Common myeloid progenitor, CD34-positive (primary cell): ENCODE data around the gene GJC1.

Source experiments
- CTCF ChIA-PET: fragments of 350-600 bp; sonication (Branson Sonifier 250); formaldehyde crosslinking; loops from one replicate; lab custom pipeline; 2021; ENCODE audit warnings: antibody characterized with exemption; lab: Charles Lee
- POLR2A ChIA-PET: fragments of 350-600 bp; sonication (Branson Sonifier 250); formaldehyde crosslinking; loops from one replicate; lab custom pipeline; 2021; ENCODE audit warnings: antibody characterized with exemption; lab: Charles Lee
- DNase-seq, 3 donors: peaks; one replicate each; pipeline versions ENCODE4 v3.0.0 to v3.0.0-alpha.2; 2013
- H3K27ac ChIP-seq, 2 experiments: 1 replicate in 1 of 2; 2 replicates in 1 of 2; pipeline ENCODE4 v1.7.0; 2013; ENCODE audit warnings: inconsistent platforms in 2 of 2, low read length in 2 of 2, mild to moderate bottlenecking in 2 of 2, low read depth in 1 of 2, moderate library complexity in 1 of 2; ENCODE audit not compliant: severe bottlenecking in 2 of 2, insufficient read depth in 1 of 2, poor library complexity in 1 of 2
- H3K27me3 ChIP-seq, 5 experiments: replicated peaks in 2 of 5; 1 replicate in 3 of 5; 2 replicates in 2 of 5; pipeline versions ENCODE4 v1.6.1 to v1.7.0; 2013; ENCODE audit warnings: low read length in 4 of 5, mild to moderate bottlenecking in 2 of 5, moderate library complexity in 2 of 5, inconsistent platforms in 1 of 5; ENCODE audit not compliant: insufficient read depth in 5 of 5, control insufficient read depth in 4 of 5
- H3K36me3 ChIP-seq, 4 experiments: 1 replicate in 2 of 4; 2 replicates in 2 of 4; pipeline versions ENCODE4 v1.6.1 to v1.7.0; 2013; ENCODE audit warnings: low read length in 3 of 4, control low read depth in 1 of 4, mild to moderate bottlenecking in 1 of 4; ENCODE audit not compliant: control insufficient read depth in 4 of 4, insufficient read depth in 4 of 4
- H3K4me1 ChIP-seq, 4 experiments: 1 replicate in 3 of 4; 2 replicates in 1 of 4; pipeline versions ENCODE4 v1.6.1 to v1.7.1; 2013; ENCODE audit warnings: low read length in 3 of 4, mild to moderate bottlenecking in 3 of 4, control low read depth in 1 of 4, inconsistent platforms in 1 of 4, moderate library complexity in 1 of 4; ENCODE audit not compliant: control insufficient read depth in 4 of 4, insufficient read depth in 4 of 4; ENCODE audit errors: control extremely low read depth in 1 of 4
- H3K4me3 ChIP-seq, 7 experiments: 1 replicate in 4 of 7; 2 replicates in 3 of 7; pipeline versions ENCODE4 v1.5.1 to v1.7.0; 2013; ENCODE audit warnings: mild to moderate bottlenecking in 7 of 7, low read length in 6 of 7, moderate library complexity in 6 of 7, inconsistent platforms in 2 of 7, low read depth in 2 of 7, control low read depth in 1 of 7; ENCODE audit not compliant: insufficient read depth in 4 of 7, control insufficient read depth in 1 of 7; ENCODE audit errors: extremely low read depth in 1 of 7
- H3K9me3 ChIP-seq, 5 experiments: 1 replicate in 4 of 5; 2 replicates in 1 of 5; pipeline versions ENCODE4 v1.6.1 to v1.7.1; 2013; ENCODE audit warnings: low read length in 4 of 5, mild to moderate bottlenecking in 2 of 5, inconsistent platforms in 1 of 5, low read depth in 1 of 5, moderate library complexity in 1 of 5; ENCODE audit not compliant: control insufficient read depth in 4 of 5, insufficient read depth in 2 of 5; ENCODE audit errors: control extremely low read depth in 1 of 5
- WGBS: methylation state at CpG from one replicate; pipeline ENCODE4 v1.1.5; 2013; ENCODE audit not compliant: insufficient coverage; 5-methylcytosine and 5-hydroxymethylcytosine counted together

The GJC1 gene

DNA sequence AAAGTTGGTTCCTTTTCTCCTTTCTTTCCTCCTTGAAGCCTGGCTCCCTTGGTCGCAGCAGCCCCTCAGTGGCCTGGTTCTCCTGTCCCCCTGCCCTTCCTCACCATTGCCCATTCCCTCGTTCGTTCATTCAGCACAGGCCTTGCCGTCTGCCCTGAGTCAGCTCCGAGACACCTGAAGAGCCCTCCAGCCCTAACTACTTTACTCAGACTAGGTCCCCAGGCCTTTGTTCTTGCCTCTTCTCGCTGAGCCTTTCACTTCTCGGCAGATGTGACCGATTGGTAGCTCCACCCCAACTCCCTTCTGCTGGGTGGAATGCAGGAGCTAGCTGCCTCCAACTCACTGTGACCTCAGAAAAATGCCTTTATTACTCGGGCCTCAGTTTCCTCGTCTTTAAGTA, 78.3 kb downstream of the GJC1 start:
- Histone ChIP-seq H3K4me3 (no peak overlapping the region), H3K27ac (no peak overlapping the region), H3K9me3 (no peaks in the 10 kb centered on the region), H3K36me3 (peaks cover 2 to 47% (median 28%) of the 10 kb centered on the region in 4 experiments), H3K4me1 (no peaks in the 10 kb centered on the region), H3K27me3 (peaks cover 0 to under 1% (median 0%) of the 10 kb centered on the region in 5 experiments)
- ChIA-PET POLR2A (no interaction called here), CTCF (interaction anchor here (0.5 kb wide), 1 partner anchor 109 kb away, joined by 5 read pairs; no protein-coding TSS in a partner anchor)
- DNase-seq, result no peak
- 99% methylated on average over 10 of the region's 10 CpGs for WGBS

DNA sequence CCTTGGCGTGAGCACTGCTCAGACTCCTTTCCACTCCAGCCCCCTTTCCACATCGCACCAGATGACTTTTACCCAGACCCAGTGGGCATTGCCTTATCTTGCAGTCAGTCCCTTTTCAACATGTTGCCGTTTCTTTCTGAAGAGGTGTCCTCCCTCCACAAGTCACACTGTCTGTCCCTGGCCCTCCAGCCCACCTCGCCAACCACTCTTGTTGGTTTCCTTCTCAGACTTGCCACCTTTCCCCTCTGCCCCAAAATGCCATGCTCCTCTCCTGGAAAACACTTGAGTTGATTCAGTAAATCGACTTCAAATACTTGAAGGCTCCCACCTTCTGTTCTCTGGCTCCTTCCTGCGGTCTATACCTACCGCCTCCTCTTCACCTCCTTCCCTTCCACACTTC, 78.8 kb downstream of the GJC1 start:
- Histone ChIP-seq H3K27ac (no peak overlapping the region), H3K27me3 (no peaks in the 10 kb centered on the region), H3K36me3 (peaks cover 3 to 48% (median 29%) of the 10 kb centered on the region in 4 experiments), H3K9me3 (no peaks in the 10 kb centered on the region), H3K4me3 (no peak overlapping the region), H3K4me1 (no peaks in the 10 kb centered on the region)
- DNase-seq, result no peak
- WGBS, result 93% methylated on average over 7 of the region's 7 CpGs
- CTCF ChIA-PET, result no interaction called here
- POLR2A ChIA-PET, result no interaction called here

DNA sequence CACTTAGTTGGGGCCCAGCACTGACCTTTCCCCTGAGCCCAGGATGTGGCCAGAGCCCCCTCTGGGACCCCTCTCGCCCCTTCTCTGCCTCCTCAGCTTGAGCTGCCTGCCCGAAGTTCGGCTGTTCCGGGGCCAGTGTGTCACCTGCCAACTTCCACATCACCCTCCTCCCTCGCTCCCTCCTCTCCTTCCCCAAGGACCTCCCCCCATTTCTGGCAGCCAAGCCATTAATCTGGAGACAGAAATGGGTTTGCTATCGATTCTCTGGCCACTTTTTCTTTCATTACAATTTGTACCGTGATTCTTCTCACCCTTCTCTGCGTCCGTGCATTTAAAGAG, 80.1 kb downstream of the GJC1 start:
- CTCF ChIA-PET, result no interaction called here

DNA sequence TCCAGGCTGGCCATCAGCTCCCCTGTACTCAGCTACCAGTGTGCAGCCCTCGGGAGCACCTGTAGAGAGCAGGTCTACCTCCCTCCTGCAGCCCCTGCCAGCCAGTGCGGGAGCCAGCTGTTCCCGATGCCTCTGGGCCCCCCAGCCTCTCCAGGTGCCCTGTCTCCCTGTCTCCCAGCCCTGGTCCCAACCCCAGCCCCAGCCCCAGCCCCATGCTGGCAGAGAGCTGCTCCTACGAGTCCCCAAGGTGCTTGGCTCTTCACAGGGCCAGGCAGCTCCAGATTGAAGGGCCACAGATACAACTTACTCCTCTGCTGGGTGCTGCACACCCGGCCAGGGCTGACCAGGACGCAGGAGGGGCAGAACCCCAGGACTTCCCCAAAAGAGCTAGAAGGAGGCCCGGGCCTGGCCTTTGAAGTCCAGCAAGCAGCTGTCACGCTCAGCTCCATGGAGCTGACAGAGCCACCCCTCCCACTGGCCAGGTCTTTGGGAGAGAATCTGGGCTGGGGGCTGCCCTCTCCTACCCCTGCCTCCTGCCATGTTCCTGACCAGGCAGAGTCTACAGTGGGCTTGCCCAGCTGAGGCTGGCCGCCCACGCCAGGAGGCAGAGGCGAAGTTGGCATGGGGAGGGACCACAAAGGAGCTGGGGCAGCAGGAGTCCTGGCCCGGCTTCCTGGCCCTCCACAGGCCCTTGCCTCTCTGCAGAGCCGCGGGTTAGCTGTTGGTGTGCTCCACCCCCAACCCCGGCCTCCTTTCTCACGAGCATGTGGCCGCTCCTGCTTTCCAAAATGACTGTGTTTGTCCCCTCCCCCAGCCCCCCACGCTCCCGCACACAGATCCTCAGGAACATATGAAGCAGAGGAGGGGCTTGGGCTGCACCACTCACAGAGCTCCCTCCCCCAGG, 80.8 kb downstream of the GJC1 start:
- Histone ChIP-seq H3K27me3 (no peaks in the 10 kb centered on the region), H3K36me3 (peaks cover 5 to 48% (median 30%) of the 10 kb centered on the region in 4 experiments), H3K27ac (no peak overlapping the region), H3K9me3 (no peaks in the 10 kb centered on the region), H3K4me1 (no peaks in the 10 kb centered on the region), H3K4me3 (no peak overlapping the region)
- DNase-seq, result no peak
- 95% methylated on average over 12 of the region's 19 CpGs for WGBS
- ChIA-PET CTCF (interaction anchor here (0.8 to 1.5 kb wide), 2 partner anchors 15 to 17 kb away, joined by 4 to 6 read pairs; no protein-coding TSS in a partner anchor), POLR2A (no interaction called here)

More for the DNA sequence above, 80.1 kb downstream of the GJC1 start:
- DNase-seq, result no peak
- POLR2A ChIA-PET, result no interaction called here
- Histone ChIP-seq H3K27me3 (no peaks in the 10 kb centered on the region), H3K36me3 (peaks cover 5 to 48% (median 30%) of the 10 kb centered on the region in 4 experiments), H3K27ac (no peak overlapping the region), H3K4me1 (no peaks in the 10 kb centered on the region), H3K4me3 (no peak overlapping the region), H3K9me3 (no peaks in the 10 kb centered on the region)
- 95% methylated on average over 4 of the region's 9 CpGs for WGBS
